Measurements from ENCODE around the gene KIF2B. TPM values are rescaled to one million over a fixed set of nuclear protein-coding genes. Genes with fewer than 3 reads are reported as not detected.
"Not testable (repeated sequence)": the region's sequence is repeated elsewhere in the genome, so short reads cannot be mapped to it uniquely, and the experiment has no call there.

KIF2B gene
- total and polyA plus RNA-seq, 4 experiments from 2014 or later, result not detected

GRCh38 chr17:53837131-53837530 is 14.4 kb downstream of the KIF2B start:
- Histone ChIP-seq H3K4me3 (ENCODE audit: low read length in 2 of 2) (no peak overlapping the region), H3K4me1 (ENCODE audit: insufficient read depth, low read length) (no peaks in the 10 kb centered on the region), H3K27ac (ENCODE audit: low read depth, low read length) (no peak overlapping the region), H3K9me3 (ENCODE audit: control insufficient read depth in 1 of 2, low read length in 2 of 2) (no peaks in the 10 kb centered on the region), H3K27me3 (ENCODE audit: insufficient read depth, low read length) (no peaks in the 10 kb centered on the region), H3K36me3 (ENCODE audit: insufficient read depth, low read length) (no peaks in the 10 kb centered on the region)
- Mint-ChIP-seq H3K36me3 (no peaks in the 10 kb centered on the region), H3K27ac (no peak overlapping the region), H3K9me3 (peaks cover 0 to 17% (median 7%) of the 10 kb centered on the region in 8 donors), H3K27me3 (no peaks in the 10 kb centered on the region), H3K4me1 (no peaks in the 10 kb centered on the region), H3K4me3 (peak overlapping the region in 1 of 8 donors; percentile 71)
- no peak for DNase-seq
- POLR2A ChIA-PET (ENCODE audit: partially characterized antibody), result no interaction called here
- intact Hi-C loops (cut with micrococcal nuclease), result no loop called here
- CTCF ChIA-PET (ENCODE audit: partially characterized antibody), result no interaction called here

- Histone ChIP-seq H3K27ac (ENCODE audit: low read depth, low read length) (no peak overlapping the region), H3K27me3 (ENCODE audit: insufficient read depth, low read length) (no peaks in the 10 kb centered on the region), H3K36me3 (ENCODE audit: insufficient read depth, low read length) (no peaks in the 10 kb centered on the region), H3K4me3 (ENCODE audit: low read length in 2 of 2) (no peak overlapping the region), H3K4me1 (ENCODE audit: insufficient read depth, low read length) (no peaks in the 10 kb centered on the region), H3K9me3 (ENCODE audit: control insufficient read depth in 1 of 2, low read length in 2 of 2) (no peaks in the 10 kb centered on the region)
- Mint-ChIP-seq H3K27me3 (no peaks in the 10 kb centered on the region), H3K9me3 (peaks cover 0 to 21% (median 8%) of the 10 kb centered on the region in 8 donors), H3K4me1 (no peaks in the 10 kb centered on the region), H3K36me3 (no peaks in the 10 kb centered on the region), H3K27ac (no peak overlapping the region), H3K4me3 (peak overlapping the region in 1 of 8 donors; percentile 9)
- intact Hi-C loops (cut with micrococcal nuclease), result no loop called here
- DNase-seq, result no peak
- CTCF ChIA-PET (ENCODE audit: partially characterized antibody), result no interaction called here
- POLR2A ChIA-PET (ENCODE audit: partially characterized antibody), result no interaction called here
Observed at GRCh38 chr17:53844491-53845107, 21.9 kb downstream of the KIF2B start.

GRCh38 chr17:53871128-53871527 is 48.4 kb downstream of the KIF2B start:
- intact Hi-C loops (cut with micrococcal nuclease); H3K4me1 Mint-ChIP-seq; H3K36me3 Mint-ChIP-seq; H3K9me3 ChIP-seq (ENCODE audit: control insufficient read depth in 1 of 2, low read length in 2 of 2); H3K4me3 ChIP-seq (ENCODE audit: low read length in 2 of 2); H3K27me3 Mint-ChIP-seq; H3K36me3 ChIP-seq (ENCODE audit: insufficient read depth, low read length); H3K4me3 Mint-ChIP-seq; CTCF ChIA-PET (ENCODE audit: partially characterized antibody); H3K27me3 ChIP-seq (ENCODE audit: insufficient read depth, low read length); H3K27ac ChIP-seq (ENCODE audit: low read depth, low read length); H3K27ac Mint-ChIP-seq; DNase-seq; H3K4me1 ChIP-seq (ENCODE audit: insufficient read depth, low read length); POLR2A ChIA-PET (ENCODE audit: partially characterized antibody): not testable (repeated sequence)
- H3K9me3 Mint-ChIP-seq, result peaks cover 0 to 12% (median 5%) of the 10 kb centered on the region in 8 donors
